Measurements from ENCODE around the gene CCDC174.

GRCh38 chr3:14640734-14641133 lies 10.8 kb upstream of the CCDC174 start:
- no peak for TF ChIP-seq CTCF (conservative IDR thresholded peaks at IDR 0.05)
- no peak for TF ChIP-seq ZFX (IDR thresholded peaks at IDR 0.05)

Data from C4-2B (cell line).